Left forelimb (tissue), 1 donor: Measurements from ENCODE around the gene CDT1.

ENCODE experiments used
- DNase-seq: peaks from one replicate; pipeline ENCODE4 v3.0.0-alpha.2; 2018; ENCODE audit warnings: low spot score

CDT1 gene

GRCh38 chr16:88838566-88838965 is 35.0 kb downstream of the CDT1 start:
- DNase-seq = no peak

GRCh38 chr16:88839026-88839529 is 35.5 kb downstream of the CDT1 start:
- no peak for DNase-seq

GRCh38 chr16:88839745-88840599 is 36.4 kb downstream of the CDT1 start:
- DNase-seq = no peak

- DNase-seq = no peak
Measured at GRCh38 chr16:88840600-88841215, 37.1 kb downstream of the CDT1 start.

GRCh38 chr16:88841521-88842307 is 38.1 kb downstream of the CDT1 start:
- DNase-seq = no peak

GRCh38 chr16:88842308-88842756 is 38.7 kb downstream of the CDT1 start:
- DNase-seq = no peak

- DNase-seq = no peak
Measured at GRCh38 chr16:88842806-88843205, 39.2 kb downstream of the CDT1 start.

GRCh38 chr16:88843256-88843655 is 39.7 kb downstream of the CDT1 start:
- no peak for DNase-seq

GRCh38 chr16:88844419-88845036 is 40.9 kb downstream of the CDT1 start:
- DNase-seq = no peak

GRCh38 chr16:88846088-88846487 is 42.5 kb downstream of the CDT1 start:
- DNase-seq = no peak

- DNase-seq = no peak
Measured at GRCh38 chr16:88847654-88848053, 44.1 kb downstream of the CDT1 start.

GRCh38 chr16:88848557-88848956 is 45.0 kb downstream of the CDT1 start:
- no peak for DNase-seq

GRCh38 chr16:88850531-88851199 is 47.1 kb downstream of the CDT1 start:
- no peak for DNase-seq

- no peak for DNase-seq
Measured at GRCh38 chr16:88851616-88852015, 48.0 kb downstream of the CDT1 start.

GRCh38 chr16:88853325-88853941 is 49.8 kb downstream of the CDT1 start:
- DNase-seq = no peak

- no peak for DNase-seq
Measured at GRCh38 chr16:88854306-88855111, 50.9 kb downstream of the CDT1 start.

GRCh38 chr16:88855176-88855575 is 51.6 kb downstream of the CDT1 start:
- DNase-seq = no peak

GRCh38 chr16:88855736-88856121 is 52.1 kb downstream of the CDT1 start:
- DNase-seq = no peak

- DNase-seq = no peak
Measured at GRCh38 chr16:88856122-88856827, 52.7 kb downstream of the CDT1 start.
